Measurements from ENCODE around the gene STK32B. TPM values are rescaled to one million over a fixed set of nuclear protein-coding genes. Genes with fewer than 3 reads are reported as not detected.

STK32B gene
- total RNA-seq, 1 experiment from 2014 or later: 15.1 TPM

DNA sequence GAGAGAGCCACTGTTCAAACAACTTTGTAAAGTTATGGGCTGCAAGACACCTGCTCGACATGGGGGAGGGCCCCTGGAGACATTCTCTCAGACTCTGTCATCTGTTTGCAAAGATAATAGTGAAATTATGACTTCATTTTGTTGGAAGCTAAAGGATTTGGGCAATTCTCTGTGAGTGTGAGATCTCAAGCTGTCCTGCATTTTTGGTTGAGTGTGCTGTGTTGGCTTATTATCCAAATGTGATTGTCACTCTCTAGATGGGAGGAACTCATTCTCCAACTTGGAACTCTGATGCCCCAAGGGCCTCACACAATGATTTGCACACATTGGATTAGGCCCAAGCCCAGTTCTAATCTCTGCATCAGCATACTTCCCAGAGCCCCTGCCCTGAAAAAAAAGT, 63.7 kb downstream of the STK32B start:
- Histone ChIP-seq H3K9me3 (ENCODE audit: low read depth, low read length, poor library complexity, severe bottlenecking) (no peaks in the 10 kb centered on the region), H3K4me3 (ENCODE audit: low read depth, low read length, poor library complexity, severe bottlenecking) (no peak overlapping the region), H3K27ac (ENCODE audit: low read depth, low read length, poor library complexity, severe bottlenecking) (no peak overlapping the region), H3K27me3 (replicated peaks; ENCODE audit: insufficient read depth, low read depth, low read length, poor library complexity) (no peaks in the 10 kb centered on the region), H3K36me3 (ENCODE audit: insufficient read depth, low read length, poor library complexity, severe bottlenecking) (no peaks in the 10 kb centered on the region), H3K4me1 (ENCODE audit: insufficient read depth, low read length, poor library complexity, severe bottlenecking) (peaks cover 17% of the 10 kb centered on the region)
- no TSS peak for BruUV-seq (replicated peaks)
- ChIA-PET CTCF (no interaction called here), POLR2A (ENCODE audit: low non-redundant PET) (no interaction called here)
- DNase-seq (ENCODE audit: low spot score): no peak
- intact Hi-C loops (cut with micrococcal nuclease; ENCODE audit: unreplicated experiment): no loop called here
- TF ChIP-seq, protein P1, sequence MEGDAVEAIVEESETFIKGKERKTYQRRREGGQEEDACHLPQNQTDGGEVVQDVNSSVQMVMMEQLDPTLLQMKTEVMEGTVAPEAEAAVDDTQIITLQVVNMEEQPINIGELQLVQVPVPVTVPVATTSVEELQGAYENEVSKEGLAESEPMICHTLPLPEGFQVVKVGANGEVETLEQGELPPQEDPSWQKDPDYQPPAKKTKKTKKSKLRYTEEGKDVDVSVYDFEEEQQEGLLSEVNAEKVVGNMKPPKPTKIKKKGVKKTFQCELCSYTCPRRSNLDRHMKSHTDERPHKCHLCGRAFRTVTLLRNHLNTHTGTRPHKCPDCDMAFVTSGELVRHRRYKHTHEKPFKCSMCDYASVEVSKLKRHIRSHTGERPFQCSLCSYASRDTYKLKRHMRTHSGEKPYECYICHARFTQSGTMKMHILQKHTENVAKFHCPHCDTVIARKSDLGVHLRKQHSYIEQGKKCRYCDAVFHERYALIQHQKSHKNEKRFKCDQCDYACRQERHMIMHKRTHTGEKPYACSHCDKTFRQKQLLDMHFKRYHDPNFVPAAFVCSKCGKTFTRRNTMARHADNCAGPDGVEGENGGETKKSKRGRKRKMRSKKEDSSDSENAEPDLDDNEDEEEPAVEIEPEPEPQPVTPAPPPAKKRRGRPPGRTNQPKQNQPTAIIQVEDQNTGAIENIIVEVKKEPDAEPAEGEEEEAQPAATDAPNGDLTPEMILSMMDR (conservative IDR thresholded peaks at IDR 0.05; ENCODE audit: low read depth, low read length): no peak
- no peak for TF ChIP-seq EZH2 (IDR thresholded peaks at IDR 0.05; ENCODE audit: borderline replicate concordance, low read depth, low read length, poor library complexity, severe bottlenecking)

- no peak overlapping the region for H3K27ac ChIP-seq (ENCODE audit: low read depth, low read length, poor library complexity, severe bottlenecking)
- intact Hi-C loops (cut with micrococcal nuclease; ENCODE audit: unreplicated experiment): no loop called here
- CTCF ChIA-PET: no interaction called here
- H3K36me3 ChIP-seq (ENCODE audit: insufficient read depth, low read length, poor library complexity, severe bottlenecking): no peaks in the 10 kb centered on the region
- DNase-seq (ENCODE audit: low spot score): no peak
- no TSS peak for BruUV-seq (replicated peaks)
- POLR2A ChIA-PET (ENCODE audit: low non-redundant PET): no interaction called here
- peaks cover 17% of the 10 kb centered on the region for H3K4me1 ChIP-seq (ENCODE audit: insufficient read depth, low read length, poor library complexity, severe bottlenecking)
- H3K4me3 ChIP-seq (ENCODE audit: low read depth, low read length, poor library complexity, severe bottlenecking): no peak overlapping the region
- TF ChIP-seq, protein P1 (conservative IDR thresholded peaks at IDR 0.05; ENCODE audit: low read depth, low read length): no peak
- TF ChIP-seq EZH2 (IDR thresholded peaks at IDR 0.05; ENCODE audit: borderline replicate concordance, low read depth, low read length, poor library complexity, severe bottlenecking): no peak
- no peaks in the 10 kb centered on the region for H3K9me3 ChIP-seq (ENCODE audit: low read depth, low read length, poor library complexity, severe bottlenecking)
- H3K27me3 ChIP-seq (replicated peaks; ENCODE audit: insufficient read depth, low read depth, low read length, poor library complexity): no peaks in the 10 kb centered on the region
Observed at GRCh38 chr4:5118091-5118786, 67.0 kb downstream of the STK32B start.

DNA sequence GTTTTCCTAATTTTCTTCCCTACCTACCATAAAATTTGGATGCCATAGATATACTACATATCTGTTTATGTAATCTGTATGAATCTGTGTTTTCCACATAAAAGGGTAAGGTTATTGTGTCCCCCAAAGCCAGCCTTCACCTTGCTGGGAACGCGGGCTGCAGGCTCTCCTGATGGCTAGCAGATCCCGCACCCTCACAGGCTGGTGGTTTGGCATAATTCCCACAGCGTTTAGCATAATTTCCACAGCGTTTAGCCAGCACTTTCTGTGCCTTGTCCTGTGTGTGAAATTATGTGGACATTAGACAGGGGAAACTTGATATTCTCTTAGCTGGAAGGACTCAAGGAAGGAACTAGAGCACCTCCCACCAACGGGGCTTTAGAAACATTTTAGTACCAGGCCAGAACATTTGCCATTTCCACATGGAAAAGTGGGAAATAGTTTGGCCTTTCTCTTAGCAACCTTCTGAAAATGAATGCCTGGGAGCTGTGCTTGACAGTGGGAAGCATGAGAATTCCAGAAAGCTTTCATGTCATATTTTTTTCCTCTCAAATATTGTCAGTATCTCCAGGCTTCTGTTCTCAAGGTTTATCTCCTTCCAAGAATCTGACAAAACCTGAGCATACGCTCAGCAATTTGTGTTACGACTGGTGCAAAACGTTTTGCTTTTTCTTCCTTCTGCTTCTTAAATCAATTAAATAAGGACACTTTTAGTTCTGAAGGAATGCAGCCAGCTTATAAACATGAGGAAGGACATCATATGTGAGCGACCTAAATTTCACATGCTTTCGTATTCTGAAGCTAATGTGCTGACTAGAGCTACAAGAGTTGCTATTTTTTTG, 67.9 kb downstream of the STK32B start:
- peak; percentile 10 for DNase-seq (ENCODE audit: low spot score)
- BruUV-seq (replicated peaks): no TSS peak
- ChIA-PET CTCF (no interaction called here), POLR2A (ENCODE audit: low non-redundant PET) (no interaction called here)
- intact Hi-C loops (cut with micrococcal nuclease; ENCODE audit: unreplicated experiment): no loop called here
- no peaks in the 10 kb centered on the region for H3K36me3 ChIP-seq (ENCODE audit: insufficient read depth, low read length, poor library complexity, severe bottlenecking)
- H3K4me1 ChIP-seq (ENCODE audit: insufficient read depth, low read length, poor library complexity, severe bottlenecking): peaks cover 17% of the 10 kb centered on the region
- no peaks in the 10 kb centered on the region for H3K9me3 ChIP-seq (ENCODE audit: low read depth, low read length, poor library complexity, severe bottlenecking)
- no peaks in the 10 kb centered on the region for H3K27me3 ChIP-seq (replicated peaks; ENCODE audit: insufficient read depth, low read depth, low read length, poor library complexity)
- H3K27ac ChIP-seq (ENCODE audit: low read depth, low read length, poor library complexity, severe bottlenecking): no peak overlapping the region
- TF ChIP-seq, protein P1 (conservative IDR thresholded peaks at IDR 0.05; ENCODE audit: low read depth, low read length): no peak
- TF ChIP-seq EZH2 (IDR thresholded peaks at IDR 0.05; ENCODE audit: borderline replicate concordance, low read depth, low read length, poor library complexity, severe bottlenecking): no peak
- H3K4me3 ChIP-seq (ENCODE audit: low read depth, low read length, poor library complexity, severe bottlenecking): no peak overlapping the region

All from A673 (cell line).